Glutamatergic neuron (in vitro differentiated cells): ENCODE measurements around the gene ABCG2. TPM values are rescaled to one million over a fixed set of nuclear protein-coding genes. Genes with fewer than 3 reads are reported as not detected.
A peak's percentile ranks its signal among the peaks of the same experiment; 100 is the strongest.

Experiments used
- DNase-seq: peaks from one replicate; pipeline ENCODE4 v3.0.0; 2022
- H3K27ac Mint-ChIP-seq: one replicate; pipeline ENCODE4 v1.8.0; 2020; ENCODE audit warnings: mild to moderate bottlenecking, mixed read lengths, inconsistent platforms; ENCODE audit not compliant: unreplicated experiment
- H3K27me3 Mint-ChIP-seq: one replicate; pipeline ENCODE4 v1.8.0; 2020; ENCODE audit warnings: mild to moderate bottlenecking, moderate library complexity, mixed read lengths, inconsistent platforms; ENCODE audit not compliant: unreplicated experiment
- H3K36me3 Mint-ChIP-seq: one replicate; pipeline ENCODE4 v1.8.0; 2020; ENCODE audit warnings: mild to moderate bottlenecking, mixed read lengths, inconsistent platforms; ENCODE audit not compliant: unreplicated experiment
- H3K4me1 Mint-ChIP-seq: one replicate; pipeline ENCODE4 v1.8.0; 2020; ENCODE audit warnings: mild to moderate bottlenecking, low read depth, mixed read lengths, inconsistent platforms; ENCODE audit not compliant: unreplicated experiment
- H3K4me3 Mint-ChIP-seq: one replicate; pipeline ENCODE4 v1.8.0; 2020; ENCODE audit warnings: mild to moderate bottlenecking, mixed read lengths, inconsistent platforms; ENCODE audit not compliant: unreplicated experiment
- H3K9me3 Mint-ChIP-seq: one replicate; pipeline ENCODE4 v1.8.0; 2020; ENCODE audit warnings: mild to moderate bottlenecking, moderate library complexity, mixed read lengths, inconsistent platforms; ENCODE audit not compliant: unreplicated experiment
- total RNA-seq: library from RNA; stranded (reverse); fragmentation: NEBNext Ultra II Directional; extraction: Animal tissue kit (Norgen Biotek cat#: 25700); gene quantifications from one replicate; pipeline ENCODE4 v1.2.1, GENCODE V29; 2021; ENCODE audit not compliant: unreplicated experiment
- TF ChIP-seq, protein P1 (sequence below): fragments of 200-600 bp; sonication (generic); IDR thresholded peaks from one replicate; pipeline ENCODE4 v1.5.0; 2021; ENCODE audit not compliant: partially characterized antibody, unreplicated experiment

Gene ABCG2
- total RNA-seq, 1 donor from 2014 or later, result not detected

DNA sequence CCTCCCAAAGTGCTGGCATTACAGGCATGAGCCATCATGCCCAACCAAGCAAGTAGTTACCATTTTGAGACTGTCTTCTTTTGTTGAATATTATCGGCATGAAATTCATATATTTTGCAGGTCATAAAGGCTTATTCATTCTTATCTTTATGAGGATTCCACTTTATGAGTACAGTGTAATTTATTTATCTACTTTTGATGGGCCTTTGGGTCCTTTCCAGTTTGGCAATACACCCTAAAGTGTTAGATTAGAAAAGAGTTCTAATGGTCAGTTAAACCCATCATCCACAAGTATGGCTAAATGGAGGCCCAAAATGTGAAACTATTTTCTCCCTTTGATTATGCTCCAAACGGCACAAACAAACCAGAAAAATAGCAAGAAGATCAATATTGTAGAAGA is 10.9 kb upstream of the ABCG2 start:
- no peaks in the 10 kb centered on the region for H3K9me3 Mint-ChIP-seq
- H3K4me1 Mint-ChIP-seq, result no peaks in the 10 kb centered on the region
- H3K27ac Mint-ChIP-seq, result no peak overlapping the region
- no peaks in the 10 kb centered on the region for H3K36me3 Mint-ChIP-seq
- TF ChIP-seq, protein P1, sequence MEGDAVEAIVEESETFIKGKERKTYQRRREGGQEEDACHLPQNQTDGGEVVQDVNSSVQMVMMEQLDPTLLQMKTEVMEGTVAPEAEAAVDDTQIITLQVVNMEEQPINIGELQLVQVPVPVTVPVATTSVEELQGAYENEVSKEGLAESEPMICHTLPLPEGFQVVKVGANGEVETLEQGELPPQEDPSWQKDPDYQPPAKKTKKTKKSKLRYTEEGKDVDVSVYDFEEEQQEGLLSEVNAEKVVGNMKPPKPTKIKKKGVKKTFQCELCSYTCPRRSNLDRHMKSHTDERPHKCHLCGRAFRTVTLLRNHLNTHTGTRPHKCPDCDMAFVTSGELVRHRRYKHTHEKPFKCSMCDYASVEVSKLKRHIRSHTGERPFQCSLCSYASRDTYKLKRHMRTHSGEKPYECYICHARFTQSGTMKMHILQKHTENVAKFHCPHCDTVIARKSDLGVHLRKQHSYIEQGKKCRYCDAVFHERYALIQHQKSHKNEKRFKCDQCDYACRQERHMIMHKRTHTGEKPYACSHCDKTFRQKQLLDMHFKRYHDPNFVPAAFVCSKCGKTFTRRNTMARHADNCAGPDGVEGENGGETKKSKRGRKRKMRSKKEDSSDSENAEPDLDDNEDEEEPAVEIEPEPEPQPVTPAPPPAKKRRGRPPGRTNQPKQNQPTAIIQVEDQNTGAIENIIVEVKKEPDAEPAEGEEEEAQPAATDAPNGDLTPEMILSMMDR, result no peak
- H3K27me3 Mint-ChIP-seq, result no peaks in the 10 kb centered on the region
- H3K4me3 Mint-ChIP-seq, result no peak overlapping the region
- DNase-seq, result no peak

DNA sequence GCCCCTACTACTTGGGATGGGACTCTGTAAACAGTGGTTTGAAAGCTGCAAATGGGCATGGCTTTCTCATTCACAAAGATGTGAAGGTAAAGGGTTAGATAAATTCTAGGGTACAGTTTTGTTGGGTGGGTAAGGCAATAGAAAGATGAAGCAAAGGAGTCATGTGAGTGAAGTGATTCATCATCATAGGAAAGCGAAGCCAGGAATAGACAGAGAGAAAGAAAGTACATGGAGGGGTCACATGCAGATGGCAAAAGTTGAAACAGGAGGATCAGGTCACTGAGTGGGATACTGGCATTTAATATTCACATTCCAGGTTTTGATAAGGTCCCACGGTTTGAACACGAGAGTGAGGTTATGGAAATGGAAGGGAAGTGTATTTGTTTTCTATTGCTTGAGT is 8.2 kb upstream of the ABCG2 start:
- TF ChIP-seq, protein P1, result no peak
- no peak overlapping the region for H3K27ac Mint-ChIP-seq
- no peak overlapping the region for H3K4me3 Mint-ChIP-seq
- H3K36me3 Mint-ChIP-seq, result no peaks in the 10 kb centered on the region
- no peak for DNase-seq
- H3K4me1 Mint-ChIP-seq, result no peaks in the 10 kb centered on the region
- peaks cover 2% of the 10 kb centered on the region for H3K27me3 Mint-ChIP-seq
- H3K9me3 Mint-ChIP-seq, result no peaks in the 10 kb centered on the region

DNA sequence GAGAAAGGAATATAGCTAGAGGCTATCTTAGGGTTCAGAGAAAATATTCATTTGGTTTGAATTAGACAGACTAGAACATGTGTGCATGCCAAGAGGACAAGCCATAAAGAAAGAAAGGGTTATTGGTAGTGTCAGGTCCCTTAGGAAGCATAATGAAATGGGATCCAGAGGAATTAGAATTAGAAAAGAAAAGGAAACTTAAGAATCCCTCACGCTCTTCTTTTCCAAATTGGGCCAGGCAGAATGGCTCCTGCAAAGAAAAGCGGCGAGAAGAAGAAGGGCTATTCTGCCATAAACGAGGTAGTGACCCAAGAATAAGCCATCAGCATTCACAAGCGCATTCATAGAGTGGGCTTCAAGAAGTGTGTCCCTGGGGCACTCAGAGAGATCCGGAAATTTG is 4.9 kb upstream of the ABCG2 start:
- no peaks in the 10 kb centered on the region for H3K36me3 Mint-ChIP-seq

DNA sequence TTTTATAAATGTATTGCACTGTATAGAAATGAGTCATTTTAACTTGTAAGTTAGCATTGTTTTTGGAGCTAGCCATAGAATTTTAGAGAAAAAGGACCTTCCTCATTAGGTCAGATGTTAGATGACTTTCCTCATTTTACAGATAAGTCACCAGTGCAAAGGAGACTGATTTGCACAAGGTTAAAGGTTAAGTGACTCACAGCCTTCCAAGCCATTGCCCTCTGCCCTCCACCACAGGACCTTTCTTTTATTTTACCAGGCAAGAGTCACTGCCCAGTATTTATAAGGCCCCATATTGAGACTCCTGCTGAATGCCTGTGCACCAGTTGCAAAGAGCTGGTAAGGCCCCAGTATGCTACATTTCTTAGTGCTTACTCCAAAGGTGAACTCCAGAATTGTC is 4.2 kb upstream of the ABCG2 start:
- DNase-seq, result no peak
- Mint-ChIP-seq H3K27me3 (peaks cover 4% of the 10 kb centered on the region), H3K4me1 (peaks cover 3% of the 10 kb centered on the region), H3K9me3 (no peaks in the 10 kb centered on the region), H3K27ac (no peak overlapping the region), H3K4me3 (no peak overlapping the region), H3K36me3 (no peaks in the 10 kb centered on the region)
- TF ChIP-seq, protein P1, result no peak

More for the DNA sequence above, 4.9 kb upstream of the ABCG2 start:
- TF ChIP-seq, protein P1, result no peak
- no peak for DNase-seq
- Mint-ChIP-seq H3K4me1 (peaks cover 3% of the 10 kb centered on the region), H3K4me3 (no peak overlapping the region), H3K9me3 (no peaks in the 10 kb centered on the region), H3K27ac (no peak overlapping the region), H3K27me3 (peaks cover 4% of the 10 kb centered on the region)

DNA sequence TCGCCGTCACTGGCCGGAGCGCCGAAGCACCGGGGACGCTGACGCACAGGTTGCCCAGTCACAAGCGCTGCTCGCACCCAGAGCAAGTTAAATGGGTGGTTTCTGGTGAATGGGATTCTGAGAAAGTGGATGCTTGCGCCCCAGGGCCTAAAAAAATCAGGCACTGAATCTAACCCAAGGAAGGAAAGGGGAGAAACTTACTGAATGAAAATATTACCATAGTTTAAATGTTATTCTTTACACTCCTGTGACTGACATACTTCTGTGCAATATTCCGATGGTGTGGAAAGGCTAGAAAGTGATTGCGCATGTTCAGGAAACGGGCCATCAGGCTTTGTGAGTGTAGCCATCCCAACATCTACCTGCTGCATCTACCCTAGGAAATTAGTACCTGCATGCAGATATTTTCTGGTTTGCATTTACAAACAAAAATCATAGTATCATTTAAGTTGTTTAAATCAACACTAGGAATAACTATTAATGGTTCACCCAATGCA is 838 bp upstream of the ABCG2 start:
- no peak for DNase-seq
- H3K9me3 Mint-ChIP-seq, result no peaks in the 10 kb centered on the region
- H3K4me3 Mint-ChIP-seq, result peak overlapping the region; percentile 89
- peaks cover 3% of the 10 kb centered on the region for H3K4me1 Mint-ChIP-seq
- H3K27ac Mint-ChIP-seq, result no peak overlapping the region
- TF ChIP-seq, protein P1, result no peak
- no peaks in the 10 kb centered on the region for H3K36me3 Mint-ChIP-seq
- peaks cover 4% of the 10 kb centered on the region for H3K27me3 Mint-ChIP-seq
